GM23338 (cell line): Measurements from ENCODE around the gene DHRS13. TPM values are rescaled to one million over a fixed set of nuclear protein-coding genes. Genes with fewer than 3 reads are reported as not detected.

Experiments used
- ATAC-seq: fragments of 200-7000 bp; cut with Tn5 transposase; 3 replicates; pipeline ENCODE4 v1.9.1; 2020
- DNase-seq: peaks from one replicate; pipeline ENCODE4 v3.0.0-alpha.2; 2015; ENCODE audit warnings: low spot score
- H2AFZ ChIP-seq: fragments of 200-600 bp; sonication (generic); 2 replicates; pipeline ENCODE4 v1.8.0; 2016; ENCODE audit warnings: antibody characterized with exemption, mild to moderate bottlenecking, moderate library complexity
- H3F3A ChIP-seq: fragments of 200-600 bp; sonication (generic); replicated peaks from 2 replicates; pipeline ENCODE4 v1.8.0; 2017; ENCODE audit warnings: antibody characterized with exemption, mixed run types, low read depth
- H3K27ac ChIP-seq: fragments of 200-600 bp; sonication (generic); 2 replicates; pipeline ENCODE4 v1.6.1; 2016; ENCODE audit warnings: low read depth
- H3K27me3 ChIP-seq: fragments of 200-600 bp; sonication (generic); 2 replicates; pipeline ENCODE4 v1.8.0; 2016; ENCODE audit warnings: mild to moderate bottlenecking, mixed run types, moderate library complexity; ENCODE audit not compliant: insufficient read depth
- H3K36me3 ChIP-seq: fragments of 200-600 bp; sonication (generic); 2 replicates; pipeline ENCODE4 v1.8.0; 2016; ENCODE audit warnings: mild to moderate bottlenecking; ENCODE audit not compliant: insufficient read depth
- H3K4me1 ChIP-seq: fragments of 200-600 bp; sonication (generic); 2 replicates; pipeline ENCODE4 v1.8.0; 2016; ENCODE audit warnings: mild to moderate bottlenecking, moderate library complexity; ENCODE audit not compliant: insufficient read depth
- H3K4me2 ChIP-seq: fragments of 200-600 bp; sonication (generic); 2 replicates; pipeline ENCODE4 v1.7.1; 2017; ENCODE audit warnings: mixed run types
- H3K4me3 ChIP-seq: fragments of 200-600 bp; sonication (generic); 2 replicates; pipeline ENCODE4 v1.6.1; 2016; ENCODE audit warnings: mixed run types
- H3K79me2 ChIP-seq: fragments of 200-600 bp; sonication (generic); replicated peaks from 2 replicates; pipeline ENCODE4 v1.8.0; 2017; ENCODE audit warnings: mild to moderate bottlenecking; ENCODE audit not compliant: insufficient read depth
- H3K9me2 ChIP-seq: fragments of 200-600 bp; sonication (generic); 2 replicates; pipeline ENCODE4 v1.8.0; 2017; ENCODE audit not compliant: insufficient read depth
- H4K20me1 ChIP-seq: fragments of 200-600 bp; sonication (generic); replicated peaks from 2 replicates; pipeline ENCODE4 v1.8.0; 2017; ENCODE audit warnings: mild to moderate bottlenecking; ENCODE audit not compliant: insufficient read depth
- H3K27ac Mint-ChIP-seq: 2 replicates; pipeline ENCODE4 v1.8.0; 2020; ENCODE audit warnings: inconsistent platforms, mild to moderate bottlenecking, moderate library complexity, mixed read lengths
- H3K27me3 Mint-ChIP-seq: 3 replicates; pipeline ENCODE4 v1.8.0; 2022; ENCODE audit warnings: low read depth, mild to moderate bottlenecking, moderate library complexity, mixed read lengths, inconsistent platforms; ENCODE audit not compliant: insufficient read depth, poor library complexity
- H3K36me3 Mint-ChIP-seq: 3 replicates; pipeline ENCODE4 v1.8.0; 2021; ENCODE audit warnings: low read depth, mild to moderate bottlenecking, inconsistent platforms, moderate library complexity, mixed read lengths
- H3K4me1 Mint-ChIP-seq: 3 replicates; pipeline ENCODE4 v1.8.0; 2020; ENCODE audit warnings: mild to moderate bottlenecking, inconsistent platforms, mixed read lengths
- H3K4me3 Mint-ChIP-seq: 3 replicates; pipeline ENCODE4 v1.8.0; 2021; ENCODE audit warnings: moderate library complexity, mild to moderate bottlenecking, inconsistent platforms, mixed read lengths
- H3K9me3 Mint-ChIP-seq: 3 replicates; pipeline ENCODE4 v1.8.0; 2020; ENCODE audit warnings: moderate library complexity, mild to moderate bottlenecking, inconsistent platforms, mixed read lengths
- CREB1 ChIP-seq: fragments of 250-450 bp; sonication (Bioruptor Pico); IDR thresholded peaks from 2 replicates; pipeline ENCODE4 v1.5.0; 2020; ENCODE audit warnings: low read depth, mild to moderate bottlenecking, moderate library complexity
- EZH2 ChIP-seq: fragments of 200-600 bp; sonication (generic); IDR thresholded peaks from one replicate; pipeline ENCODE4 v1.8.0; 2017; ENCODE audit warnings: antibody characterized with exemption, mild to moderate bottlenecking, low read depth; ENCODE audit not compliant: unreplicated experiment
- EZH2phosphoT487 ChIP-seq: fragments of 200-600 bp; sonication (generic); IDR thresholded peaks from one replicate; pipeline ENCODE4 v1.8.1; 2018; ENCODE audit warnings: antibody characterized with exemption; ENCODE audit not compliant: unreplicated experiment
- JUNB ChIP-seq: IDR thresholded peaks from one replicate; pipeline ENCODE4 v1.6.1; 2016; ENCODE audit warnings: antibody characterized with exemption; ENCODE audit not compliant: unreplicated experiment
- POLR2AphosphoS5 ChIP-seq: IDR thresholded peaks from 2 replicates; pipeline ENCODE4 v1.6.1; 2016; ENCODE audit warnings: antibody characterized with exemption, low read depth
- STAT1 ChIP-seq: IDR thresholded peaks from one replicate; pipeline ENCODE4 v1.6.1; 2016; ENCODE audit warnings: antibody characterized with exemption; ENCODE audit not compliant: unreplicated experiment
- ZNF114 ChIP-seq: fragments of 250-450 bp; sonication (Bioruptor Pico); IDR thresholded peaks from 2 replicates; pipeline ENCODE4 v1.5.0; 2020; ENCODE audit warnings: mild to moderate bottlenecking, moderate library complexity
- ZNF331 ChIP-seq: fragments of 250-450 bp; sonication (Bioruptor Pico); IDR thresholded peaks from 2 replicates; pipeline ENCODE4 v1.5.0; 2020; ENCODE audit warnings: low read depth, mild to moderate bottlenecking, moderate library complexity
- polyA plus RNA-seq: library from polyadenylated mRNA; unstranded; fragments of >200 nt; fragmentation: Nextera tagmentation; extraction: Ambion mirVana; gene quantifications from 2 replicates; pipeline ENCODE4 v1.2.1, GENCODE V29; 2016
- total RNA-seq: library from RNA; depleted of rRNA; stranded (reverse); fragments of >200 nt; shearing (Covaris generic); gene quantifications from 2 replicates; pipeline ENCODE4 v1.2.3, GENCODE V29; 2014
- TF ChIP-seq, protein P1 (sequence below), 2 experiments: fragments of 200-600 bp in 1 of 2; sonication (generic) in 1 of 2; conservative IDR thresholded peaks; 2 replicates each; pipeline versions ENCODE4 v1.5.1 to v1.6.1; 2016 to 2017; ENCODE audit warnings: antibody characterized with exemption in 2 of 2, low read depth in 2 of 2, mild to moderate bottlenecking in 2 of 2, moderate library complexity in 1 of 2
- TF ChIP-seq, protein P2 (sequence below): IDR thresholded peaks from one replicate; pipeline ENCODE4 v1.6.1; 2018; ENCODE audit warnings: antibody characterized with exemption; ENCODE audit not compliant: unreplicated experiment
- TF ChIP-seq, protein P3 (sequence below): IDR thresholded peaks from 2 replicates; pipeline ENCODE4 v1.6.1; 2016; ENCODE audit warnings: antibody characterized with exemption

The DHRS13 gene
- total and polyA plus RNA-seq, 2 experiments from 2014 or later = 5.4 to 34.2 TPM

DNA sequence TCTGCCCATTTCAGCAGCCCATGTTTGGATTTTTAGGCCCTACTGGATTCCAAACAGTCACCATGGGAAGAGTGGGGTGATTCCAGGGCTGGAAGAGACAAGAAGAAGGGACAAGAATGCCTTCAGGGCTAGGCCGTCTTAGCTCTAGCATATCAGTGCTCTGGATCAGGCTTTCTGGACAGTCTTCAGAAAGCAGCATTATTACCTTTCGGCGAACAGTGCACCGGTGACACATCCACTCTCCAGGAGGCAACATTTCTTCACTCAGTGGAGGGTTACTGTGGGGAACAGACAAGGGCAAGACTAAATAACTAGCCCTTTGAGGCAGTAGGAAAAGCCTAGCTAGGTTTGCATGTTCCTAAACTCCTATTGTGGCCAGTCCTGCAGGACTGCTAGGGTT, 23.9 kb upstream of the DHRS13 start:
- no peak overlapping the region for H2AFZ ChIP-seq
- no peak overlapping the region for H3K4me3 ChIP-seq
- peaks cover 20% of the 10 kb centered on the region for H3F3A ChIP-seq
- H3K79me2 ChIP-seq = peaks cover 91% of the 10 kb centered on the region
- TF ChIP-seq STAT1 (no peak), ZNF114 (CRISPR knock-in tag) (no peak)
- TF ChIP-seq, protein P1, sequence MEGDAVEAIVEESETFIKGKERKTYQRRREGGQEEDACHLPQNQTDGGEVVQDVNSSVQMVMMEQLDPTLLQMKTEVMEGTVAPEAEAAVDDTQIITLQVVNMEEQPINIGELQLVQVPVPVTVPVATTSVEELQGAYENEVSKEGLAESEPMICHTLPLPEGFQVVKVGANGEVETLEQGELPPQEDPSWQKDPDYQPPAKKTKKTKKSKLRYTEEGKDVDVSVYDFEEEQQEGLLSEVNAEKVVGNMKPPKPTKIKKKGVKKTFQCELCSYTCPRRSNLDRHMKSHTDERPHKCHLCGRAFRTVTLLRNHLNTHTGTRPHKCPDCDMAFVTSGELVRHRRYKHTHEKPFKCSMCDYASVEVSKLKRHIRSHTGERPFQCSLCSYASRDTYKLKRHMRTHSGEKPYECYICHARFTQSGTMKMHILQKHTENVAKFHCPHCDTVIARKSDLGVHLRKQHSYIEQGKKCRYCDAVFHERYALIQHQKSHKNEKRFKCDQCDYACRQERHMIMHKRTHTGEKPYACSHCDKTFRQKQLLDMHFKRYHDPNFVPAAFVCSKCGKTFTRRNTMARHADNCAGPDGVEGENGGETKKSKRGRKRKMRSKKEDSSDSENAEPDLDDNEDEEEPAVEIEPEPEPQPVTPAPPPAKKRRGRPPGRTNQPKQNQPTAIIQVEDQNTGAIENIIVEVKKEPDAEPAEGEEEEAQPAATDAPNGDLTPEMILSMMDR (conservative IDR thresholded peaks at IDR 0.05; ENCODE audit: low read depth in 2 of 2) = no peak
- TF ChIP-seq, protein P2, sequence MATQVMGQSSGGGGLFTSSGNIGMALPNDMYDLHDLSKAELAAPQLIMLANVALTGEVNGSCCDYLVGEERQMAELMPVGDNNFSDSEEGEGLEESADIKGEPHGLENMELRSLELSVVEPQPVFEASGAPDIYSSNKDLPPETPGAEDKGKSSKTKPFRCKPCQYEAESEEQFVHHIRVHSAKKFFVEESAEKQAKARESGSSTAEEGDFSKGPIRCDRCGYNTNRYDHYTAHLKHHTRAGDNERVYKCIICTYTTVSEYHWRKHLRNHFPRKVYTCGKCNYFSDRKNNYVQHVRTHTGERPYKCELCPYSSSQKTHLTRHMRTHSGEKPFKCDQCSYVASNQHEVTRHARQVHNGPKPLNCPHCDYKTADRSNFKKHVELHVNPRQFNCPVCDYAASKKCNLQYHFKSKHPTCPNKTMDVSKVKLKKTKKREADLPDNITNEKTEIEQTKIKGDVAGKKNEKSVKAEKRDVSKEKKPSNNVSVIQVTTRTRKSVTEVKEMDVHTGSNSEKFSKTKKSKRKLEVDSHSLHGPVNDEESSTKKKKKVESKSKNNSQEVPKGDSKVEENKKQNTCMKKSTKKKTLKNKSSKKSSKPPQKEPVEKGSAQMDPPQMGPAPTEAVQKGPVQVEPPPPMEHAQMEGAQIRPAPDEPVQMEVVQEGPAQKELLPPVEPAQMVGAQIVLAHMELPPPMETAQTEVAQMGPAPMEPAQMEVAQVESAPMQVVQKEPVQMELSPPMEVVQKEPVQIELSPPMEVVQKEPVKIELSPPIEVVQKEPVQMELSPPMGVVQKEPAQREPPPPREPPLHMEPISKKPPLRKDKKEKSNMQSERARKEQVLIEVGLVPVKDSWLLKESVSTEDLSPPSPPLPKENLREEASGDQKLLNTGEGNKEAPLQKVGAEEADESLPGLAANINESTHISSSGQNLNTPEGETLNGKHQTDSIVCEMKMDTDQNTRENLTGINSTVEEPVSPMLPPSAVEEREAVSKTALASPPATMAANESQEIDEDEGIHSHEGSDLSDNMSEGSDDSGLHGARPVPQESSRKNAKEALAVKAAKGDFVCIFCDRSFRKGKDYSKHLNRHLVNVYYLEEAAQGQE = no peak
- TF ChIP-seq, protein P3, sequence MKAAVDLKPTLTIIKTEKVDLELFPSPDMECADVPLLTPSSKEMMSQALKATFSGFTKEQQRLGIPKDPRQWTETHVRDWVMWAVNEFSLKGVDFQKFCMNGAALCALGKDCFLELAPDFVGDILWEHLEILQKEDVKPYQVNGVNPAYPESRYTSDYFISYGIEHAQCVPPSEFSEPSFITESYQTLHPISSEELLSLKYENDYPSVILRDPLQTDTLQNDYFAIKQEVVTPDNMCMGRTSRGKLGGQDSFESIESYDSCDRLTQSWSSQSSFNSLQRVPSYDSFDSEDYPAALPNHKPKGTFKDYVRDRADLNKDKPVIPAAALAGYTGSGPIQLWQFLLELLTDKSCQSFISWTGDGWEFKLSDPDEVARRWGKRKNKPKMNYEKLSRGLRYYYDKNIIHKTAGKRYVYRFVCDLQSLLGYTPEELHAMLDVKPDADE = no peak
- H3K4me1 ChIP-seq = no peaks in the 10 kb centered on the region
- DNase-seq (no peak), ATAC-seq (no peak)
- H4K20me1 ChIP-seq = peaks cover 78% of the 10 kb centered on the region
- H3K9me3 Mint-ChIP-seq = no peaks in the 10 kb centered on the region
- no peak overlapping the region for H3K4me2 ChIP-seq
- no peaks in the 10 kb centered on the region for H3K27me3 ChIP-seq
- no peaks in the 10 kb centered on the region for H3K4me1 Mint-ChIP-seq
- H3K36me3 ChIP-seq = peaks cover 42% of the 10 kb centered on the region
- H3K4me3 Mint-ChIP-seq = no peak overlapping the region
- H3K27ac Mint-ChIP-seq = no peak overlapping the region
- no peak overlapping the region for H3K27ac ChIP-seq
- H3K9me2 ChIP-seq = no peaks in the 10 kb centered on the region
- peaks cover 65% of the 10 kb centered on the region for H3K36me3 Mint-ChIP-seq
- H3K27me3 Mint-ChIP-seq = no peaks in the 10 kb centered on the region

DNA sequence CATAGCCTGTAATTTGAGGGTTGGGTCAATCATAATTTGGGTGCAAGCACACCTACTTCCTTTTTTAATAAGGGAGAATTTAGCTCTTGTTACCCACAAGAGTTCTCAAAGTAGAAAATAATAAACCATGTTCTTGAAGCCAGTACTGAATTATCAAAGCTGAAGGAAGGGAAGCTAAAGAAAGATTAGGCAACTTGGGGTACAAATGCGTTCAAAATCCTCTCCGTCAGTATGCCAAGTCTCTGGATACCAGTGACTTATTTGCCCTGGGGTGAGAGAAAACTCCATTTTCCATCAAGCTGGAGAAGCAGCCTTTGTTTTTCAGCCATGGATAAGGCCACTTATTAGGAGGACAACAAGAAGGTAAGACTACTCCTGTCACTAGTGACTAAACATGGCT, 23.5 kb upstream of the DHRS13 start:
- H3K4me2 ChIP-seq = no peak overlapping the region
- Mint-ChIP-seq H3K4me3 (no peak overlapping the region), H3K27me3 (no peaks in the 10 kb centered on the region), H3K4me1 (no peaks in the 10 kb centered on the region), H3K36me3 (peaks cover 70% of the 10 kb centered on the region), H3K27ac (no peak overlapping the region), H3K9me3 (no peaks in the 10 kb centered on the region)
- H3F3A ChIP-seq = peaks cover 24% of the 10 kb centered on the region
- H3K27me3 ChIP-seq = no peaks in the 10 kb centered on the region
- ATAC-seq (no peak), DNase-seq (no peak)
- H3K4me3 ChIP-seq = no peak overlapping the region
- no peak overlapping the region for H2AFZ ChIP-seq
- no peak overlapping the region for H3K27ac ChIP-seq
- H3K79me2 ChIP-seq = peaks cover 91% of the 10 kb centered on the region
- no peaks in the 10 kb centered on the region for H3K4me1 ChIP-seq
- peaks cover 46% of the 10 kb centered on the region for H3K36me3 ChIP-seq
- peaks cover 76% of the 10 kb centered on the region for H4K20me1 ChIP-seq
- no peaks in the 10 kb centered on the region for H3K9me2 ChIP-seq
- TF ChIP-seq EZH2phosphoT487 = no peak
- TF ChIP-seq, protein P1 (conservative IDR thresholded peaks at IDR 0.05; ENCODE audit: low read depth in 2 of 2) = no peak
- no peak for TF ChIP-seq POLR2AphosphoS5
- TF ChIP-seq ZNF114 (CRISPR knock-in tag) = no peak
- TF ChIP-seq EZH2 = no peak
- TF ChIP-seq ZNF331 (CRISPR knock-in tag) = no peak
- no peak for TF ChIP-seq CREB1 (CRISPR knock-in tag)
- TF ChIP-seq STAT1 = no peak
- TF ChIP-seq, protein P3 = no peak
- TF ChIP-seq JUNB = no peak
